Body of pancreas (tissue), 4 donors: Measurements from ENCODE around the gene RELN.

ENCODE experiments used
- CTCF ChIP-seq, 7 experiments: fragments of 450-650 bp in 4 of 7; fragments of 200-600 bp in 3 of 7; sonication (generic) in 3 of 7; IDR thresholded peaks; one replicate each; pipeline ENCODE4 v1.5.1; 2016 to 2019; ENCODE audit warnings: antibody characterized with exemption in 7 of 7
- POLR2A ChIP-seq, 3 donors: fragments of 450-650 bp; IDR thresholded peaks; one replicate each; pipeline ENCODE4 v1.6.1; 2016; ENCODE audit warnings: antibody characterized with exemption in 3 of 3, mild to moderate bottlenecking in 2 of 3

DNA sequence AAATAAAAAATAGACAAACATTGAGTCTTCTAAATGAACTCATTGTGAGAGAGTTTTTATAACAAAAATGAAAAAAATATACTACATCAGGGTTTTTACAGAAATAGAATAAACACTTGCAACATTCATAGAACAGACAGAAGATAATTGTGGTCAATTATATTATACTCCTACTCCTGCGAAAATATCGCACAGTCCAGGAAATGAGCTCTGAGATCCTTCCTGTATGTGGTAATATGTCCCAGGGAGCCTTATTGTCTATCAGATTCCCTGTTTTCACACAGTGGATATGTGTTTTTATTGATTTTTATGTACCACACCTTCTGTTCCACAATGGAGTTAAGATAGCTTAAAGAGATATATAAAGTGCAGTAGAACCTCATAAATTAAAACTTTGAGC is 27.5 kb upstream of the RELN start:
- TF ChIP-seq CTCF (IDR thresholded peaks at IDR 0.05) (no peak), POLR2A (IDR thresholded peaks at IDR 0.05) (no peak)
